HepG2 (cell line): Measurements from ENCODE around the gene COASY. TPM values are rescaled to one million over a fixed set of nuclear protein-coding genes. Genes with fewer than 3 reads are reported as not detected.
A peak's percentile ranks its signal among the peaks of the same experiment; 100 is the strongest.

Experiments
- ATF7 ChIP-seq, 2 experiments: fragments of 450-650 bp in 1 of 2; sonication (generic) in 1 of 2; formaldehyde crosslinking in 1 of 2; IDR thresholded peaks; 2 replicates each; pipeline versions ENCODE4 v1.4.0 to v1.6.1; 2016 to 2020; ENCODE audit warnings: antibody characterized with exemption in 1 of 2, mild to moderate bottlenecking in 1 of 2, missing genetic modification reagents in 1 of 2
- ERF ChIP-seq: IDR thresholded peaks from 2 replicates; pipeline ENCODE4 v1.6.1; 2018; ENCODE audit warnings: missing biosample characterization, missing genetic modification reagents
- FOSL2 ChIP-seq: sonication (generic); formaldehyde crosslinking; IDR thresholded peaks from 2 replicates; pipeline ENCODE4 v1.4.0; 2020; ENCODE audit warnings: missing genetic modification reagents
- HINFP ChIP-seq: sonication (generic); formaldehyde crosslinking; IDR thresholded peaks from 2 replicates; pipeline ENCODE4 v1.4.0; 2020; ENCODE audit warnings: low read depth, mild to moderate bottlenecking, missing genetic modification reagents
- HIVEP1 ChIP-seq: sonication (generic); formaldehyde crosslinking; IDR thresholded peaks from 2 replicates; pipeline ENCODE4 v1.4.0; 2020; ENCODE audit warnings: mild to moderate bottlenecking, missing genetic modification reagents
- MEIS2 ChIP-seq: sonication (generic); formaldehyde crosslinking; IDR thresholded peaks from 2 replicates; pipeline ENCODE4 v1.9.0; 2021; ENCODE audit warnings: mild to moderate bottlenecking, missing genetic modification reagents
- MXD4 ChIP-seq: IDR thresholded peaks from 2 replicates; pipeline ENCODE4 v1.6.1; 2016; ENCODE audit warnings: mild to moderate bottlenecking, missing biosample characterization, missing genetic modification reagents
- REXO4 ChIP-seq: sonication (generic); formaldehyde crosslinking; IDR thresholded peaks from 2 replicates; pipeline ENCODE4 v1.8.0; 2022; ENCODE audit warnings: missing genetic modification reagents, mild to moderate bottlenecking, borderline replicate concordance
- SOX13 ChIP-seq, 3 experiments: fragments of 450-650 bp in 1 of 3; sonication (generic) in 1 of 3; formaldehyde crosslinking in 1 of 3; IDR thresholded peaks in 2 of 3; conservative IDR thresholded peaks in 1 of 3; 2 replicates each; pipeline versions ENCODE4 v1.5.0 to v1.6.1; 2016 to 2020; ENCODE audit warnings: antibody characterized with exemption in 1 of 3, mild to moderate bottlenecking in 1 of 3, missing compliant biosample characterization in 1 of 3, missing genetic modification reagents in 1 of 3, moderate library complexity in 1 of 3
- ZC3H4 ChIP-seq: sonication (generic); formaldehyde crosslinking; IDR thresholded peaks from 2 replicates; pipeline ENCODE4 v1.4.0; 2020; ENCODE audit warnings: missing genetic modification reagents, borderline replicate concordance
- ZKSCAN1 ChIP-seq: fragments of 150-350 bp; IDR thresholded peaks from 2 replicates; pipeline ENCODE4 v1.6.1; 2014; ENCODE audit warnings: low read length
- ZNF282 ChIP-seq: fragments of 450-650 bp; IDR thresholded peaks from 2 replicates; pipeline ENCODE4 v1.6.1; 2018; ENCODE audit not compliant: partially characterized antibody
- ZNF709 ChIP-seq: sonication (generic); formaldehyde crosslinking; IDR thresholded peaks from 2 replicates; pipeline ENCODE4 v1.5.0; 2020; ENCODE audit warnings: mild to moderate bottlenecking, missing genetic modification reagents
- ZNF816 ChIP-seq: sonication (generic); formaldehyde crosslinking; IDR thresholded peaks from 2 replicates; pipeline ENCODE4 v1.8.0; 2022; ENCODE audit warnings: missing genetic modification reagents, mild to moderate bottlenecking, borderline replicate concordance
- ZNF879 ChIP-seq: sonication (generic); formaldehyde crosslinking; IDR thresholded peaks from 2 replicates; pipeline ENCODE4 v1.8.1; 2023; ENCODE audit warnings: missing genetic modification reagents
- ZXDC ChIP-seq: sonication (generic); formaldehyde crosslinking; IDR thresholded peaks from 2 replicates; pipeline ENCODE4 v1.5.0; 2020; ENCODE audit warnings: mild to moderate bottlenecking, missing genetic modification reagents
- polyA plus RNA-seq, 8 experiments: library from polyadenylated mRNA; depleted of rRNA in 3 of 8; stranded (reverse) in 7 of 8; unstranded in 1 of 8; fragments of >200 nt; fragmentation: Illumina TruSeq in 4 of 8; extraction: Trizol in 4 of 8; gene quantifications; 2 replicates each; pipeline versions ENCODE4 v1.2.1 to v1.2.3, GENCODE V29; 2011 to 2016; ENCODE audit warnings: low read depth in 4 of 8, missing spikeins in 1 of 8, mixed read lengths in 1 of 8; ENCODE audit not compliant: insufficient read depth in 1 of 8
- total RNA-seq, 5 experiments: library from RNA; depleted of rRNA; stranded (reverse); fragments of >200 nt; fragmentation: Illumina TruSeq; extraction: Trizol; gene quantifications; 2 replicates each; pipeline ENCODE4 v1.2.3, GENCODE V29; 2016; ENCODE audit warnings: low read depth in 1 of 5

COASY gene
- total and polyA plus RNA-seq, 2 of the 13 experiments (the other 11 are each of a cell fraction or from before 2014, with no cell fraction given) = 90.7 to 125 TPM

GRCh38 chr17:42519546-42520491 is 42.1 kb upstream of the COASY start (continued):
- 0 out of 2 replicates have a peak, but pooled peaks have one; percentile 20 for TF ChIP-seq HINFP (CRISPR knock-in tag)
- TF ChIP-seq ERF (CRISPR knock-in tag) = 0 out of 2 replicates have a peak, but pooled peaks have one; percentile 7
- no peak for TF ChIP-seq ATF7 (IDR thresholded peaks at IDR 0.05)
- 0 out of 2 replicates have a peak, but pooled peaks have one; percentile 48 for TF ChIP-seq ATF7 (CRISPR knock-in tag; IDR thresholded peaks at IDR 0.05)
- TF ChIP-seq ZNF282 = no peak
- TF ChIP-seq ZKSCAN1 = no peak
- no peak for TF ChIP-seq REXO4 (CRISPR knock-in tag)
- no peak for TF ChIP-seq ZNF816 (CRISPR knock-in tag)
- no peak for TF ChIP-seq ZNF879 (CRISPR knock-in tag)
- TF ChIP-seq ZXDC (CRISPR knock-in tag) = no peak
- TF ChIP-seq SOX13 (IDR thresholded peaks at IDR 0.05) = peak; percentile 39; the same call in 1 of the 2 replicates
- TF ChIP-seq SOX13 (CRISPR knock-in tag; conservative IDR thresholded peaks at IDR 0.05 in 1 of 2, IDR thresholded peaks at IDR 0.05 in 1 of 2) = peak in 1 of 2 experiments; percentile 47; a peak in 2 of 4 replicates
- no peak for TF ChIP-seq HIVEP1 (CRISPR knock-in tag)
- TF ChIP-seq MEIS2 (CRISPR knock-in tag) = 0 out of 2 replicates have a peak, but pooled peaks have one; percentile 9
- no peak; the same call in 1 of the 2 replicates for TF ChIP-seq ZNF709 (CRISPR knock-in tag)
- peak; percentile 32; the same call in 1 of the 2 replicates for TF ChIP-seq MXD4 (CRISPR knock-in tag)
- peak; percentile 82 for TF ChIP-seq FOSL2 (CRISPR knock-in tag)
- TF ChIP-seq ZC3H4 (CRISPR knock-in tag) = peak; percentile 20; the same call in 1 of the 2 replicates
